Astrocyte (in vitro differentiated cells and primary cell): Measurements from ENCODE around the gene CACNA1C. TPM values are rescaled to one million over a fixed set of nuclear protein-coding genes. Genes with fewer than 3 reads are reported as not detected.

Experiments
- DNase-seq: peaks from one replicate; pipeline ENCODE4 v3.0.0-alpha.2; 2010; ENCODE audit warnings: low read depth
- FAIRE-seq: peaks from 2 replicates; lab custom pipeline; 2011; peaks lifted over from hg19 to GRCh38; lab: Jason Lieb, UNC
- H2AFZ ChIP-seq: 2 replicates; pipeline ENCODE4 v1.6.0; 2012; ENCODE audit warnings: low read depth, low read length, inconsistent platforms
- H3K27ac ChIP-seq: 2 replicates; pipeline ENCODE4 v1.5.1; 2011; ENCODE audit warnings: low read depth, low read length, inconsistent platforms
- H3K27me3 ChIP-seq: 2 replicates; pipeline ENCODE4 v1.6.0; 2011; ENCODE audit warnings: low read length, inconsistent platforms; ENCODE audit not compliant: insufficient read depth
- H3K36me3 ChIP-seq: 2 replicates; pipeline ENCODE4 v1.5.1; 2011; ENCODE audit warnings: low read length, inconsistent platforms; ENCODE audit not compliant: insufficient read depth
- H3K4me1 ChIP-seq: 2 replicates; pipeline ENCODE4 v1.5.1; 2011; ENCODE audit warnings: low read length, inconsistent platforms; ENCODE audit not compliant: insufficient read depth
- H3K4me2 ChIP-seq: 2 replicates; pipeline ENCODE4 v1.6.0; 2012; ENCODE audit warnings: low read length, inconsistent platforms
- H3K4me3 ChIP-seq: 2 replicates; pipeline ENCODE4 v1.5.1; 2011; ENCODE audit warnings: low read depth, mild to moderate bottlenecking, low read length, inconsistent platforms; ENCODE audit not compliant: insufficient read depth
- H3K79me2 ChIP-seq: 2 replicates; pipeline ENCODE4 v1.6.0; 2012; ENCODE audit warnings: mild to moderate bottlenecking, low read length, inconsistent platforms; ENCODE audit not compliant: insufficient read depth
- H3K9ac ChIP-seq: 2 replicates; pipeline ENCODE4 v1.6.0; 2012; ENCODE audit warnings: mild to moderate bottlenecking, low read length, inconsistent platforms
- H3K9me3 ChIP-seq: 2 replicates; pipeline ENCODE4 v1.5.1; 2012; ENCODE audit warnings: low read depth, mild to moderate bottlenecking, low read length, inconsistent platforms; ENCODE audit not compliant: insufficient read depth
- H4K20me1 ChIP-seq: 2 replicates; pipeline ENCODE4 v1.6.0; 2012; ENCODE audit warnings: low read length, inconsistent platforms; ENCODE audit not compliant: insufficient read depth
- H3K27ac Mint-ChIP-seq: one replicate; pipeline ENCODE4 v1.8.0; 2021; ENCODE audit warnings: mild to moderate bottlenecking, mixed read lengths; ENCODE audit not compliant: unreplicated experiment
- H3K27me3 Mint-ChIP-seq: one replicate; pipeline ENCODE4 v1.8.0; 2021; ENCODE audit warnings: low read depth, mixed read lengths; ENCODE audit not compliant: unreplicated experiment
- H3K36me3 Mint-ChIP-seq: one replicate; pipeline ENCODE4 v1.8.0; 2021; ENCODE audit warnings: low read depth, mixed read lengths; ENCODE audit not compliant: unreplicated experiment
- H3K4me1 Mint-ChIP-seq: one replicate; pipeline ENCODE4 v1.8.0; 2021; ENCODE audit warnings: low read depth, mixed read lengths; ENCODE audit not compliant: unreplicated experiment
- H3K4me3 Mint-ChIP-seq: one replicate; pipeline ENCODE4 v1.8.0; 2021; ENCODE audit warnings: mild to moderate bottlenecking, moderate library complexity, mixed read lengths; ENCODE audit not compliant: unreplicated experiment
- H3K9me3 Mint-ChIP-seq: one replicate; pipeline ENCODE4 v1.8.0; 2021; ENCODE audit warnings: mild to moderate bottlenecking, mixed read lengths; ENCODE audit not compliant: unreplicated experiment
- CTCF ChIP-seq: IDR thresholded peaks from 2 replicates; pipeline ENCODE4 v1.5.1; 2011; ENCODE audit warnings: low read depth, mild to moderate bottlenecking, inconsistent platforms, low read length, moderate library complexity; ENCODE audit not compliant: insufficient read depth
- EZH2 ChIP-seq: IDR thresholded peaks from 2 replicates; pipeline ENCODE4 v1.6.1; 2012; ENCODE audit warnings: mild to moderate bottlenecking, low read length, inconsistent platforms; ENCODE audit not compliant: insufficient read depth
- total RNA-seq: library from RNA; stranded (reverse); gene quantifications from 2 replicates; pipeline ENCODE4 v1.2.1, GENCODE V29; 2021

Gene CACNA1C
- total RNA-seq, 1 donor from 2014 or later = 2.1 TPM

- Histone ChIP-seq H3K9ac (no peak overlapping the region), H3K79me2 (no peaks in the 10 kb centered on the region), H3K27ac (no peak overlapping the region), H3K9me3 (no peaks in the 10 kb centered on the region), H3K36me3 (no peaks in the 10 kb centered on the region), H3K4me1 (peaks cover 4% of the 10 kb centered on the region), H4K20me1 (no peaks in the 10 kb centered on the region), H3K27me3 (no peaks in the 10 kb centered on the region), H3K4me3 (no peak overlapping the region), H3K4me2 (no peak overlapping the region), H2AFZ (no peak overlapping the region)
- DNase-seq (no peak), FAIRE-seq (no peak)
- peaks cover 2% of the 10 kb centered on the region for H3K36me3 Mint-ChIP-seq
- peaks cover 3% of the 10 kb centered on the region for H3K9me3 Mint-ChIP-seq
- TF ChIP-seq CTCF (no peak), EZH2 (no peak)
- peaks cover 35% of the 10 kb centered on the region for H3K27me3 Mint-ChIP-seq
- H3K4me3 Mint-ChIP-seq = no peak overlapping the region
- peaks cover 9% of the 10 kb centered on the region for H3K4me1 Mint-ChIP-seq
- no peak overlapping the region for H3K27ac Mint-ChIP-seq
Observed at GRCh38 chr12:2376908-2377657, 324.3 kb downstream of the CACNA1C start.

- H3K4me1 Mint-ChIP-seq = peaks cover 9% of the 10 kb centered on the region
- TF ChIP-seq CTCF (no peak), EZH2 (no peak)
- DNase-seq (no peak), FAIRE-seq (no peak)
- Histone ChIP-seq H3K36me3 (no peaks in the 10 kb centered on the region), H3K9ac (no peak overlapping the region), H3K4me1 (peaks cover 3% of the 10 kb centered on the region), H3K9me3 (no peaks in the 10 kb centered on the region), H3K27ac (no peak overlapping the region), H3K27me3 (no peaks in the 10 kb centered on the region), H3K79me2 (no peaks in the 10 kb centered on the region), H2AFZ (no peak overlapping the region), H4K20me1 (no peaks in the 10 kb centered on the region), H3K4me2 (no peak overlapping the region), H3K4me3 (no peak overlapping the region)
- H3K9me3 Mint-ChIP-seq = peaks cover 3% of the 10 kb centered on the region
- H3K4me3 Mint-ChIP-seq = no peak overlapping the region
- peak overlapping the region; percentile 63 for H3K27ac Mint-ChIP-seq
- peaks cover 35% of the 10 kb centered on the region for H3K27me3 Mint-ChIP-seq
- H3K36me3 Mint-ChIP-seq = peaks cover 2% of the 10 kb centered on the region
Observed at GRCh38 chr12:2378835-2379330, 326.1 kb downstream of the CACNA1C start.

GRCh38 chr12:2380946-2381345 is 328.2 kb downstream of the CACNA1C start:
- Histone ChIP-seq H3K9me3 (no peaks in the 10 kb centered on the region), H3K4me1 (peaks cover 3% of the 10 kb centered on the region), H3K27ac (no peak overlapping the region), H3K36me3 (no peaks in the 10 kb centered on the region), H2AFZ (no peak overlapping the region), H3K4me3 (no peak overlapping the region), H4K20me1 (no peaks in the 10 kb centered on the region), H3K9ac (no peak overlapping the region), H3K4me2 (no peak overlapping the region), H3K27me3 (no peaks in the 10 kb centered on the region), H3K79me2 (no peaks in the 10 kb centered on the region)
- FAIRE-seq (no peak), DNase-seq (no peak)
- Mint-ChIP-seq H3K27me3 (peaks cover 27% of the 10 kb centered on the region), H3K36me3 (peaks cover 2% of the 10 kb centered on the region), H3K4me3 (no peak overlapping the region), H3K4me1 (peaks cover 9% of the 10 kb centered on the region), H3K27ac (no peak overlapping the region), H3K9me3 (no peaks in the 10 kb centered on the region)
- TF ChIP-seq CTCF = no peak
- TF ChIP-seq EZH2 = no peak
